GM21390 (cell line): ENCODE results near the gene PCSK7.
"Not testable (repeated sequence)": the region's sequence is repeated elsewhere in the genome, so short reads cannot be mapped to it uniquely, and the experiment has no call there.

ENCODE experiments used
- ATAC-seq: cut with Tn5 transposase; IDR thresholded peaks from one replicate; pipeline ENCODE4 v1.9.1; 2021; ENCODE audit not compliant: unreplicated experiment

The PCSK7 gene

DNA sequence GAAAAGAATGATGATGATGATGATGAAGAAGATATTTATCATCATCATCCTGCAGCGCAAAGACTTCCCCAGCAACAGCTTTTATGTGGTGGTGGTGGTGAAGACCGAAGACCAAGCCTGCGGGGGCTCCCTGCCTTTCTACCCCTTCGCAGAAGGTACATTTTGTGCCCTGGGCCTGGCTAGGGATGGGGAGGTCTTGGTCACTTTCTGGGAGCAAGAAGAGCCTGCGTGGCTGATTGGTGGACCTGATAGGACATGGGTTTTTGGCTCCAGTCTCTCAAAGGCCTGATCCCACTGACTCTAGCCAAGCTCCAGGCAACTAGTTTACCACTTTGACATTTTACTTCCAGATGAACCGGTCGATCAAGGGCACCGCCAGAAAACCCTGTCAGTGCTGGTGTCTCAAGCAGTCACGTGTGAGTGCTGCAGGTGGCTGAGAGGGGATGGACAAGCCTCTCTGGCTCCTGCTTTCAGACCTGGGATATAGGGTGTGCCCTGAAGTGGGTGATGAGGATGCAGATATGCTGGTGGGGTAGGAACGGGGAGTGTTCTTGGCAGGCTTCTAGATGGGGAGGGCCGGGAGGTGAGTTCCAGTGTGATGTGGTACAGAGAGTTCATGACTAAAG is 48.0 kb downstream of the PCSK7 start:
- no peak for ATAC-seq

DNA sequence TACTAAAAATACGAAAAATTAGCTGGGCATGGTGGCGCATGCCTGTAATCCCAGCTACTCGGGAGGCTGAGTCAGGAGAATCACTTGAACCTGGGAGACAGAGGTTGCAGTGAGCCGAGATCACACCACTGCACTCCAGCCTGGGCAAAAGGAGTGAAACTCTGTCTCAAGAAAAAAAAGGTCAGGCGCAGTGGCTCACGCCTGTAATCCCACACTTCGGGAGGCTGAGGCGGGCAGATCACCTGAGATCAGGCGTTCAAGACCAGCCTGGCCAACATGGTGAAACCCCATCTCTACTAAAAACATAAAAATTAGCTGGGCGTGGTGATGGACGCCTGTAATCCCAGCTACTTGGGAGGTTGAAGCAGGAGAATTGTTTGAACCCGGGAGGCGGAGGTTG is 48.7 kb downstream of the PCSK7 start:
- not testable (repeated sequence) for ATAC-seq

DNA sequence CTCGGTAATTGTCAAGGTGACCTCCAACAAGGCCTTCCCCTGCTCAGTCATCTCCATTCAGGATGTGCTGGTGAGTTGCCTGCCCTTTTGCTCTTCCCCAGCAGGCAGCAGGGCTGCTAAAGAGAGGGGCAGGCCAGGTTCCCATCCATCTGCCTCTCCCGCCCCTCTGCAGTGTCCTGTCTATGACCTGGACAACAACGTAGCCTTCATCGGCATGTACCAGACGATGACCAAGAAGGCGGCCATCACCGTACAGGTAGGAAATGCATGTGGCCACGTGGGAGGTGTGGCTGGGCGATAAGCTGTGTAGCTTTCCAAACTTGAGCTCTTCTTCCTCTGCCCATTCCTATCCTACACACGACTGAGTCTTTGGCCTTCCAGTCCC is 49.3 kb downstream of the PCSK7 start:
- no peak for ATAC-seq

DNA sequence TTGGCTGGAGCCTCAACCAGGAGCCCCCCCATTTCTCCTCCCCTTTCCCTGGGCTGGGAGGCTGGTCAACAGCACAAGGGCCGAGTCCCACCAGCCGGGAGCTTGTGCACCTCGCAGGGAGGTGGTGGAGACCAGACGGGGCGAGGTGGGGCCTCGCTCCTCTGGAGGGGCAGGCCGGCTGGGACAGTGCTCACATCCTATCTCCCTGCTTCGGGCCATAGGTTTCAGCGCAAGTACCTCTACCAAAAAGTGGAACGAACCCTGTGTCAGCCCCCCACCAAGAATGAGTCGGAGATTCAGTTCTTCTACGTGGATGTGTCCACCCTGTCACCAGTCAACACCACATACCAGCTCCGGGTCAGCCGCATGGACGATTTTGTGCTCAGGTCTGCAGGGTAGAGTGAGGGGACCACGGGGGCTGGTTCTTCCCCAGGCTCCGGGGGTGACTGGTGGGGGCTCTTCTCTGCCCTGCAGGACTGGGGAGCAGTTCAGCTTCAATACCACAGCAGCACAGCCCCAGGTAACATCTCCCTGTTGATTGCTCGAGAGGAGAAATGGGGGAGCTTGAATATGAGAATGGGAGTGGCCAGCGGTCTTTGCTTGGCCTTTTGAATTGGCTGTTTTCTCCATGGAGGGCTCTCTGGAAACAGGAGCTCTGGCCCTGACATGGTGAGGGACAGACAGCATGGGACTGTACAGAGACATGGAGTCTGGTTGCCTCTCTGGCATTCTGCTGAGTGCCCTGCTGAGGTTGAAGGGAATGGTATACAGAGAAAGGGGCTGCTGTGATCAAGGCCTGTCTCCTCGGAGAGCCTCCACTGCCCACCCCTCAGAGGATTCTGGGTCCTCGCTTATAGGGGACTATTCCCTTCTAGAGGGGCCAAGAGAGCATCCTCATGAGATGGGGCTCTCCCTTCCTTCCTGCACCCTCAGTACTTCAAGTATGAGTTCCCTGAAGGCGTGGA is 50.0 kb downstream of the PCSK7 start:
- no peak for ATAC-seq

DNA sequence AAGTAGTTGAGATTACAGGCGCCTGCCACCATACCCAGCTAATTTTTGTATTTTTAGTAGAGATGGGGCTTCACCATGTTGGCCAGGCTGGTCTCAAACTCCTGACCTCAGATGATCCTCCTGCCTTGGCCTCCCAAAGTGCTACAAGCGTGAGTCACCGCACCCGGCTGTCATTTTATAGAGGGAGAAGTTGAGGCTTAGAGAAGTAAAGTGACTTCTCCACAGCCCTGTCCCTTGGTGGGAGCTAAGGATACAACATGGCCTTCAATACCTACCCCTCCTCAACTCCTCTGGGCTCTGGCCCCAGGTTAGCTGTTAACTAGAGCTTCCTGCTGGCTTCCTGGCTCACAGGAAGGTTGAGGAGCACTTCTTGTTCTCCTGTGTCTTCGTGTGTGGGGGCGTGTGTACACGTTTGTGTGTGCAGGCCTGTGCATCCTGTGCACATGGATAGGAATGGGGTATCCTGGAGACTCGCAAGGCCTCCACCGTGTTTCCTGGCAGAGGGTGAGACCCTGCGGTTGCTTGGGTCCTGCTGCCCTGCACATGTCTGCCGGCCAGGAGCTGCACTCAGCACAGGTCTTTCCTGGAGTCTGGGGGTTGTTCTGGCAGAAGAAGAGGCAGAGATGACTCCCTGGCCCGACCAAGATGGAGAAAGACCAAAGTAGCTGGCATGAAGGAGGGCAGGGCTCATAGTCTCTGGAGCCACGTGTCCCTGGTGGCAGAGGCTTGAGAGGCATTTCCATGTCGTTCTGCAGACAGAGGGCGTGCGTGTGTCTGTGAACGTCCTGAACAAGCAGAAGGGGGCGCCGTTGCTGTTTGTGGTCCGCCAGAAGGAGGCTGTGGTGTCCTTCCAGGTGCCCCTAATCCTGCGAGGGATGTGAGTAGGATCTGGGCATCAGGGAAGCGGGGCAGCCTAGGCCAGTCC is 51.0 kb downstream of the PCSK7 start:
- ATAC-seq, result no peak

DNA sequence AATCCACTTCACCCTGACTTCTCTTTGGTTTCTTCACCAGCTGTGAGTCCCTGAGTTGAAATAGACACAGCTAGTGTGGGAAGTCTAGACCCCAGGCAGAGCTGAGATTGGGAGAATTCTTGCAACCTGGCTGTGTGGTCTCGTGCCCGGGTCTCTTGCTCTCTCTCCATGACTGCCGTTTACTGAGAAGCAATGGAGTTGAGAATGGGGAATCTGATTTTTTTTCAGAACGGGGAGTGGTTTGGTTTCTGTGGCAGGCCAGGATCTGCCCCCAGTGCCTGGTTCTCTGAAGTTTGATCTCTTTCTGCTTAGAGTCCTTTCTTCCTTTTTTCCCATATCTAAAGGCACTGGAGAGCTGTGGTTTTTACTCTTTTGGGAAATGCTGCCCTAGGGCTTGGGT is 51.9 kb downstream of the PCSK7 start:
- ATAC-seq, result no peak

DNA sequence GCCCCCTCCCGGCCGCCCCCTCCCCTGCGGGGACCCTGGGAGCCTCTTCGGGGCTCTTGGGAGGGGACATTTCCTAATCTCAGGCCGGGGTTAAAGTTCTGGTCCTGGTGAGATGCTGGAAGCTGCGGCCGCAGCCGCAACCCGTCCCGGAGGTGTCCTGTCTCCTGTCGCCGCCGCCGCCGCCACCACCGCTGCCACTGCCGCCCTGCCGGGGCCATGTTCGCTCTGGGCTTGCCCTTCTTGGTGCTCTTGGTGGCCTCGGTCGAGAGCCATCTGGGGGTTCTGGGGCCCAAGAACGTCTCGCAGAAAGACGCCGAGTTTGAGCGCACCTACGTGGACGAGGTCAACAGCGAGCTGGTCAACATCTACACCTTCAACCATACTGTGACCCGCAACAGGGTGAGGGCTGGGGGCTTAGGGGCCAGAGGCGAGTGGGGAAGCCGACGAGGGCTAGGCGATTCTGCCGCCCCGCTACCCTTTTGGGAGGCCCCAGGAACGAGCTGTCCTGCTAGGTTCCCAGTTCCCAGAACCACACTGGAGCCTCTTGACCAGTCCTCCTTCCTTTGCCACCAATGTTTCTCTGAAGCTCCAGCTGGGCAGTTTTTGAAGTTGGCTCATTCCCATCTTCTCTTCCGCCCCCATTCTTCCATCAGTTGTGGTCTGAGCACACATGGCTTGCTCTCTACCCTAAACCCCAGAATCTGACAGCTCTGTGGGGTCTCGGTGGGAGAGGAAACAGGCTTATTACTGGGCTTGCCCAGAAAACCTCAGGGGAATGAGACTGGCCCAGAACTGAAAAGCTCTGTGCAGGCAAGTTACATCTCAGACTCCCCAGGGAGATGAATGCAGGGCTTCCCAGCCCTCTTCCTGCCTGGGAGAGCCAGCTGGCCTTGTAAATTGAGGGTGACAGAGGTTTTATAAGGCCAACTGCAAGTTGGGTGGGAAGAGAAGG is 52.5 kb downstream of the PCSK7 start:
- ATAC-seq, result peak; percentile 30

DNA sequence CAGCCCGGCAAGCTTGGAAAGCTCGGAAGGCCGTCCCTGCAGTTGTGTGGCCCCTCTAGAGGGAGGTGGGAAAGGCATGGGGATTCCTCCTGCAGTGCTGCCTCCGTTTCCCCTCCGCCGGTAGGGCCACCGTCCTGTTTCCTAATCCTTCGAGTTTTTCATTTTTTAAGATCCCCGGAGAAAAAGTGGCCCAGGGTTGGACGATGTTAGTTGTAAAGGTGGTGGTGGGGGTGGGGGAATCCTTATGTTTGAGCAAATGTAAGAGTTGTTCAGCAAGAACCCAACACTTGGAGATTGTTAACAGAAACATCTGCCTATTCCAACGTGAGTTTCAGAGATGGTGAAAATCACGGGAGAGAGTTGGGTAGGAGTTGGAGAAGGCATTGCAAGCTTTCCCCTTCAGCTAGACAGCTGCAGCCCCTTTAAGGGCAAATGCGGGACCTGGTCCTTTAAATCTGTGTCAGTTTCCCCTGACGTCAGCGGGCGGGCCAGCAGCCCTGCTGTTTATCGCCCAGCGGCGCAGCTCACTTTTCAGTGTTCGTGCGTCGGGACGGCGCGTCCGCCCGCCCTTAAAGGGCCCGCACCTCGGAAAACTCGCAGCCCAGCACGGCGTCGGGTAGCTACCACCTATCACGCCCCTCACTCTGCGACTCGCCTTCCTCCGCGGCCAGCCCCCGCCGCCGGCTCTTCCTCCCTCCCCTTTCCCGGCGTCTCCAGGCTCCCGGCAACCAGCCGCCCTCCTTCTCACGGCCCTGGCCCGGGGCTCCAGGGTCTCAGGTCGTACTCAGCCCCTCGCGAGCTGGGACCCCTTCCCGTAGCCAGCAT is 53.5 kb downstream of the PCSK7 start, which contains the start of gene SIDT2:
TSS of gene SIDT2 (plus strand) at position 534 of the 825 bp plus-strand sequence. CDS start 521 bp downstream, outside the sequence.
- ATAC-seq, result peak; percentile 89

DNA sequence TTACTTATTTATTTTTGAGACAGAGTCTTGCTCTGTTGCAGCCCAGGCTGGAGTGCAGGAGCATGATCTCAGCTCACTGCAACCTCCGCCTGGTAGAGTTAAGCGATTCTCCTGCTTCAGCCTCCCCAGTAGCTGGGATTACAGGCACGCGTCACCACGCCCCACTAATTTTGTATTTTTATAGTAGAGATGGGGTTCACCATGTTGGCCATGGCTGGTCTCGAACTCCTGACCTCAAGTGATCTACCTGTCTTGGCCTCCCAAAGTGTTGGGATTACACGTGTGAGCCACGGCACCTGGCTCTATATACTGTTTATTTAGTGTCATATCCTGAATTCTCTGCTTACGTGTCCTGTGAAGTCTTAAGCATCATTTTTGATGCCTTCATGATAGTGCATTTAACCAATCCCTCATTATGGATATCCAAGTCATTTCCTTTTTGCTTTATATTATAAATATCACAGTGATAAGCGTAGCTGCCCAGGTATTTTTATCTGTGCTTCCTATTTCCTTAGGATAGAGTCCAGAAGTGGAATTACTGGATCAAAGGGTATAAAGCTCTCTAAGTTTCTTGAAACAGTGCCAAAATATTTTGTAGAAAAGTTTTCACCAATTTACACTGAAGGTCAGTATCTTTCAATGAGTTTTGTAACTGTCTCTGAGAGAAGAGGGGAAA is 54.2 kb downstream of the PCSK7 start:
- no peak for ATAC-seq

DNA sequence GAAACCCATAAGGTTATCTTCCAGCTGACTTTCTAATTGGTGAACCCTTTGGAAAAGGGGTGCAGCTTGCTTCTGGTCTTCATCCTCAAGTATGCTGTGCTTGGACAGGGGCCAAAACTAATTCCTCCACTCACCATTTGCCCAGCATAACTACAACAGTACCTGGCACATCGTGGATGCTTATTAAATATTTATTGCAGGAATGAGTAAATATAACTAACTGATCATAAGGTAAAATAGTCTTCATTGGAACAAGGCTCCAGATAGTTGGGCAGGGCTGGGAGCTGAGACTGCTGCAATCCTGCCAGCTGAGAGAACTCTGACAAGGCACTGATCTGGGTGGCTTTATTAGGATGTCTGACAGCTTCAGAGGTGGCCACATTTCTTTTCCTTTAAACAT is 55.7 kb downstream of the PCSK7 start:
- no peak for ATAC-seq

DNA sequence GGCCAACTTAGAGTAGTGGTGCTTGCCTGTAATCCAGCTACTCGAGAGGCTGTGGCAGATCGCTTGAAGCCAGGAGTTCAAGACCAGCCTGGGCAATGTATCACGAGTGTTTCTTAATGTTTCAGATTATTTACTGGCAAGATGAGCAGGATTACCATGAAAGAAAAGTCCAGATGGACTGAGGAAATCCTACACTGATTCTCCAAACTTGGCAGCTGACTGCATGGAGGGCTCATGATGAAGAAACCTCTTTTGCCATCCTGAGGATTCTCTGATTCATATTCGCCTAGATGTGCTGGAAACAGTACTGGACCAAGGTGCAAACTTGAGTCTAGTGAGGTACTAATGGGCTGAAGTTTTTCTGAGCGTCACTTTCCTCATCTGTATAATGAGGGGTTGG is 56.1 kb downstream of the PCSK7 start:
- ATAC-seq, result no peak

DNA sequence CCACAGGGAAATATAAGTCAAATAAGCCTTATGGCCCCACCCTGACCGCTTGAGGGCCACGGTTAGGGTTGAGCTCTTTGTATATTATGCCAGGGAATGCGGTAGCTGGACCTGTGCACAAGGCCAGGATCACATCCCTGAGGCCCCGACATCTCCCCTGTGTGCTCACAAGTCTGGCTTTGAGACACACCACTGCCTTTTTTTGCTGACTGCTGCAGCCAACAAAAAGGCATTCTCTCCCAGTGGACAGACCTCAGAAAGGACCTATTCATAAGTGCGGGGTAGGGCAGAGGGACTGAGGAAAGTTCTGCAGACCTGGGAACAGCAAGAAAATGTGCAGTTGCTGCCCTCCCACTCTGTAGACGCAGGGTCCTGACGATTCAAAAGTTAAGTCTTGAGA is 56.8 kb downstream of the PCSK7 start:
- ATAC-seq, result no peak

DNA sequence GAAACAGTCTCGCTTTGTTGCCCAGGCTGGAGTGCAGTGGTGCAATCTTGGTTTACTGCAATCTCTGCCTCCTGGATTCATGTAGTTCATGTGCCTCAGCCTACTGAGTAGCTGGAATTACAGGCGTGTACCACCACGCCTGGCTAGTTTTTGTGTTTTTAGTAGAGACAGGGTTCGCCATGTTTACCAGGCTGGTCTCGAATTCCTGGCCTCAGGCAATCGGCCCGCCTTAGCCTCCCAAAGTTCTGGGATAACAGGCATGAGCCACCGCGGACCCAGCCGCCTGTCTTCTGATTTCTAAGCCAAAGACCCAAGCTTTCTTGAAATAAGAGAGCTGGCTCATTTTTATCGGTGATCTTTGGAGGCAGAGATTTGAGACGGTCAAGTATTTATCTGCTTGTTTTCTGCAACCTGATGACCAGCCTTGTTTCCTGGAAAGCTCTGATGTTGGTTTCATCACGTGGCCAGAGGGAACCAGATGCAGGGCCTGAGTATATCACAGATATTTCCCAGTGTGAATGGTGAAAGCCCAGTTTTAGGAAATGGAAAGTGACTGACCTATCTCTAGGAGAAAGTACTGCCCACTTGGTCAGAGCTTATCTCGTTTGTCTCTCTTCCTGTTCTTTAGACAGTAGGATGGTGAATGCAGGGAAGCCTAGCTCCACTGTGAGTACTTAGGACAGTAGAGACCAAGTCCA is 59.0 kb downstream of the PCSK7 start:
- ATAC-seq, result no peak

DNA sequence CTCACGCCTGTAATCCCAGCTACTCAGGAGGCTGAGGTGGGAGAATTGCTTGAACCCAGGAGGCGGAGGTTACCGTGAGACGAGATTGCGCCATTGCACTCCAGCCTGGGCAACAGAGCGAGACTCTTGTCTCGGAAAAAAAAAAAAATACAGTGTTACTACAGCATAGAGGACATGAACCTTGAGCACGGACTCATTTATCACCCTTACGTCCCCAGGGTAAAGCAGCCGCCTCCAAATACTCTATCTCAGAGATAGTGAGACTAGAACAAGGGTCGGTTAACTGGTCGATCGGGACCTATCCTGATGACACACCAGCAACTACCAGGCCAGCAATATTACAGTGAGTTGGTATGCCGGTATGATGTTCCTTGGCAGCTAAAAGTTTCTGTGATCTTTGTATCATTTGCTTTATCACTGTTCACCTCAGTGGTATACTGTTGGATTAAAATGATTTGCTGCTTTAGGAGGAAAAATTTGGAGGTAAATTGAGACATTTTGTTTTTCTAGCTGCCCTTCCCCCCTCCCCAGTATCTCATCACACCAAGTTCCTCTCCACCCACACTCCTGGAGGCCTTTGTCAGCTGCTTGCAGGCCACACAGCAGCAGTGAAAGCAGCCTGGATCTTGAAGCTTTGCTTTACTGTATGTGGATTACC is 60.3 kb downstream of the PCSK7 start:
- no peak for ATAC-seq

DNA sequence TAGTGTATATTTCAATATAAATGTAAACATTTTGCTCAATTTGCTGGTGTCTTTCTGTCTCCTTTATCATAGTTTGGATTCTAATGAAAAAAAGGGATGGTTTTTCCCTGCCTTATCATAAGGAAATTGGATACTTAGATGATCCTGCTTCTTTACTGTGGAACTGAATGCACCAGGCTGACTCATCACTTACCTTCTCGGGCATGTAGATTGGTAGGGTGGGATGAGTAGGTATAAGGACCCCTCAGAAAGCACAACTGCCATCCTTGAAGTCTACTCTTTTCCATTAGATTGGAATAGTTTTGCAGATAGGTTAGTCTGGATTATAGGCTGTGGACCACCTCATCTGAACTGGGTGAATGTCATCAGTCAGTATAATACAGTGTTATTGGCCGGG is 60.9 kb downstream of the PCSK7 start:
- ATAC-seq, result no peak

DNA sequence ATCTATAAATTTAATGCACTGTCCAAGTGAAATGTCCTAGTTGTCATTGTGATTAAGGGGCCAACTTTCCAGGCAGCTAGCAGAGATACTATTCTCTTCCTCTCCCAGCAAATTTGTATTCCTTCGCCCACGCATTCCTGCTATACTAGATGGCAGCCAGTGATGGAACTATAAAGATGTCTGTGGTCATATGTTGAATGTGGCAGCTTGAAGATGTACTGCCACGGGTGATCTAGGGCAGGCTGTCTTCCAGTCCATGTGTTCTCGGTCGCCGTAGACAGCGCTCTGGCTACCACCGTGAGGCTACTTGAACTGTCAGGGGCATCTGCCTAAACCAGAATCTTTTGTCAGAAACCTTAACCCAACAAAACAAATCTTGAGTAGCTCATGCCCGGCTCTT is 61.7 kb downstream of the PCSK7 start:
- ATAC-seq, result no peak

DNA sequence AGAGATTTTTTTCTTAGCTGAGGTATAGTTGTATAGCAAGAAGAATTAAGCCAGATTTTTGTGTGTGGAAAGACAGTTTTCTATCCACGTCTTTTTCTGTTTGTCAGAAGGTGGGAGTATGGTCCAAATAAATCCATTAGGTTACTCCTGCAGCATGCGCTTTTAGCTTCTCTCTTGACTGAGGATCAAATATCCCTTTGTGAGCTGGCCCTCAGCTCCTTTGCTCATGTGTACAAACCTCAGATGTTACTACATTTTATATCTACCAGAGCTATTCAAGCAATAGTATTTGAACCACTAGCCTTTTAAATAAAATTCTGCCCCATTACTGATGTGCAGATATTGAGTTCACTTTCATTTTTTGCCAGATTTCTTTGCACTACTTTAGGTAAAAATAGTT is 62.1 kb downstream of the PCSK7 start:
- ATAC-seq, result no peak

DNA sequence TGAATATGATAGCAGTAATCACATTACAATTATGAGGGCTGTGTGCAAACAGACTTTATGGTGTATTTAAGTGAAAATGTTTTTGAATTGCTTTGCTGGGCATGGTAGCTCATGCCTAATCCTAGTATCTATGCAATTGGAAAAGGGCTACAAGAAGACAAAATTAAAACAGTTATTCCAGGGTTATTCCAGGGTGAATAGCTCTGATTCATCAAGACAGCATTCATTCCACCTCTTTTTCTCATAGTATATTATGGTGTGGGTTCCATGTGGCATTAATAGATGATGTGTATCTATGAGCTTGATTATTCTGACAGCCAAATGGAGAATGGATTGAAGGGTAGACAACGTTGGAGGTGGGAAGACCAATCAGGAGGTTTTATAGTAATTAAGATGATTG is 65.4 kb downstream of the PCSK7 start:
- no peak for ATAC-seq
